ENCODE data around the gene CEP104.
A peak's percentile ranks its signal among the peaks of the same experiment; 100 is the strongest.

The CEP104 gene

DNA sequence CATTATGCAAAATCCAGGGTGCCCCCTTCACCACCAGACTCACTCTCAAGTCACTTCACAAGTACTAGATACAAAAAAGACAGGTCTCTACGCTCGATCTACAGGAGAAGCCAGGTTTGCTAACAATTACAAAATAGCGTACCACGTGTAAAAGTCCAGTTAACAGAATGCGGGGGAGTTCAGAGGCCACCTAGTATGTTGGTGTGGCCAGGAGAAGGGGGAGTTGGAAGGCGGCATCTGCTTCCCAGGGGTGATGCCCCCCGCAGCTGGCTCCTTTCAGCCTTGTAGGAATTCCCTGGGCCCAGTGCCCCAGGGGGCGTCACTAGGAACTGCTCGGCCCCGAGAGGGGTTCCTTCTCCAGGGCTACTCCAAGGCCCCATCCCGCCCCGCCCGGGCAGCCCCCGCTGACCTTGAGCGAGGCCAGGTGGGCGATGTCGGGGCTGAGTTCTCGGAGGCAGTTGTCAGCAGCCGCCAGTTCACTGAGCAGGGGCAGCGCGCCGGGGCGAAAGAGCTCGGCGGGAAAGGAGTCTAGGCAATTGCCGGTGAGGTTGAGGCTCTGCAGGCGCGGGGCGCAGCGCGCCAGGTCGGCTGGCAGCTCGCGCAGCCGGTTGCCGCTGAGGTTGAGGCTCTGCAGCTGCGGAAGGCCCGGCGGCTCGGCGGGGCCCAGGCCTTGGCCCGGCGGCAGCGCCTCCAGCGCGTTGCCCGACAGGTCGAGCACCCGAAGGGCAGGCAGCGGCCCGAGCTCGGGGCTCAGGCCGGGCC, 61.4 kb downstream of the CEP104 start:
- DNase-seq = no peak

DNA sequence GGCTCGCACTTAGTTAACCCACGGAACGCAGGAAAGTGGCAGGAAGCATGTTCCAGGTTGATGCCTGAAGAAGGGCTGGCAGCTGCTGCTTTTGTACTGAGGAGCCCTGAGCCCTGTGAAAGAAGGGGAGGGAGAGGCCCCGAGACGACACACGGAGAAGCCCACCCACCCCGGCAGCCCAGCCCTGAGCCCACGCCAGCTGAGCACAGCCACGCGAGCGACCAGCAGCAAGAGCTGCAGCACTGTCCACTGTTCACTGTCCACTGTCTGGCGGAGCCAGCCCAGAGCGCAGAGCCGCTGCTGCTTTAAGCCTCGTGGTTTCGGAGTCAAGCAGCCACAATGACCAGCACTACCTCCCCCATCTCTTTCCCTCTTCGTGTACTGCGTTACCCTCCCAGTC, 66.1 kb downstream of the CEP104 start:
- DNase-seq = no peak

DNA sequence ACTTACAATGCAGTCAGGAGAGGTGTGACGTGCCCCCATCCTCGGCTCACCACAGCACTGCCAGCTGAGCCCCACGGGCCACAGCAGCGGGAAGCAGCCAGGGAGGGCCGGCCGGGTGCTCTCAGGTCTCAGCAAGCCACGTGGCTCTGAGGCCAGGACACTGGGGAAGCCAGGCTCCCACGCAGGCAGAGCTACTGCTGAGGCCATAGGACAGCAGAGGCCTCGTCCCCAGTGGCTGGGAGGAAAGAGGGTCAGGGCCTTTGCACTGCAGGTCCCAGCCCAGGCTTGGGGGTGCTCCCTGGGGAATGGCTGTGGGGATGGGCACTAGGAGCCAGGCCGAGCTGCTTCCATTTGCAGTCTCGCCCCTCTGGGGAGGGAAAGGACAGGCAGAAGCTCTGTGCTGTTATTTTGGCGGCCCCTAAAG, 66.5 kb downstream of the CEP104 start:
- no peak for DNase-seq

DNA sequence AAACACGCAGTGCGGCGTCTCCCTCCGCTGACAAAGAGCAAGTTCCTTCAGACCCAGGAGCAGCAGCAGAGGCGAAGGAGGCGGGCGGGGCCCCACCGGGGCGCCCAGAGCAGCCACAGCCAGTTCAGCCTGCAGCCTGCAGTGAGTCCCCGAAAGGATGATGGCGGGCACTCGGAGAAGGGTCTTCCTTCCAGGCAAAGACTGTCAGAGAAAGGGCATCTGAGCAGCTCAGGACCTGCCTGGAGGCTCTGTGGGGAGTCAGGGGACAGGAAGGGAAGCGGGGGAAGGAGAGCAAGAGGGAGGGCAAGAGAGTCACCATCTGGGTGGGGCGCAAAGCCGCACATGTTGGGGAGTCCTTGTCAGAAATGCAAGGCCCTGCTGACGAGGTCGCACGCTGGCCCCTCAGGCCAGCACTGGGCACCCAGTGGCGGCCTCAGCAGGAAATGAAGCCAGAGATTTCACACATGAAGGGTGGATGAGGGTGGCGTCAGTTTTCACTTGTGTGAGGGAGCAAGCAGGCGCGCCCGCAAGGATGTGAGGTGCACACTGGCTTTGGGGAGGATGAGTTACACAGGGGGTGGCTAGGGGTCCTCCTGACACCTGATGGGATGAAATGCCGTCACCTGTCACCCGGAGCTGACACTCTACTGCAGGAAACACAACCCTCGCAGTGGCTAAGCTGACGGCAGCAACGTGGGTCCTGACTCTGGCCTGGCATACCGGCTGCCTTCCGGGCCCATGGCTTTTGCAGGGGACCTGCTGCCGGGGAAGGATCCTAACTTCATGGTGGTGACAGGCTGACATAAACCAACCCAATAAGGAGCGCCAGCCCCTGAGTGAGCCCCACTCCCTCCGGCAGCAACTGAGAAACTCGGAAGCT, 67.3 kb downstream of the CEP104 start:
- no peak for DNase-seq

DNA sequence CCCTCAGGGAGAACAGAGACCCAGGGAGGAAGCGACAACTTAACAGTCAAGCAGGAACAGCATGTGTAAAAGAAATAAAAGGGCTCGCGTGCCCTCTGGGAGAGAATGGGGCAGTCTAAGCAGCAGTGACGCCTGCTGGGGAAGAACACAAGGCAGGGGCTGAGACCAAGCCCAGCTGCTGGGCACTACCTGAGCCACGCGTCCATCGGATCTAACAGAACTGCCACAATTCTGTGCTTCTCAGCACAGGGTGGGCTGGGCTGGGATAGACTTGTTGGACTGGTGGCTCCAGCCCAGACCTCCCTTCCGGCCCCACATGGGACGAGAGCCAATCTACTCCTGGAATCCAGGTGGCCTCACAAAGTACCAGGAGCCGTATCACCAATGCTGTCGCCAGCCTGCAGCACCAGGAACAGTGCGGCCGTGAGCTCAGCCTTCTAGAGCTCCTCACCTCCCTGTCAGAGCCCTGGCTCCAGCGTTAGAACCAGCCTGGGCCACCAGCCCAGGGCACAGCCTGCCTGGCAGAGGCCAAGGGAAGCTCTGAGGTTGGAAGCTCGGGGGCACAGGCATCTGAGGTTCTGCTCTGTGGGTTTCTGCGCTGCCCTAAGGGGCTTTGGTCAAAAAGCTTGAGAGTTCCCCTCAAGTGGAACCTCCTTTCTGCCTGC, 68.1 kb downstream of the CEP104 start:
- no peak for DNase-seq

DNA sequence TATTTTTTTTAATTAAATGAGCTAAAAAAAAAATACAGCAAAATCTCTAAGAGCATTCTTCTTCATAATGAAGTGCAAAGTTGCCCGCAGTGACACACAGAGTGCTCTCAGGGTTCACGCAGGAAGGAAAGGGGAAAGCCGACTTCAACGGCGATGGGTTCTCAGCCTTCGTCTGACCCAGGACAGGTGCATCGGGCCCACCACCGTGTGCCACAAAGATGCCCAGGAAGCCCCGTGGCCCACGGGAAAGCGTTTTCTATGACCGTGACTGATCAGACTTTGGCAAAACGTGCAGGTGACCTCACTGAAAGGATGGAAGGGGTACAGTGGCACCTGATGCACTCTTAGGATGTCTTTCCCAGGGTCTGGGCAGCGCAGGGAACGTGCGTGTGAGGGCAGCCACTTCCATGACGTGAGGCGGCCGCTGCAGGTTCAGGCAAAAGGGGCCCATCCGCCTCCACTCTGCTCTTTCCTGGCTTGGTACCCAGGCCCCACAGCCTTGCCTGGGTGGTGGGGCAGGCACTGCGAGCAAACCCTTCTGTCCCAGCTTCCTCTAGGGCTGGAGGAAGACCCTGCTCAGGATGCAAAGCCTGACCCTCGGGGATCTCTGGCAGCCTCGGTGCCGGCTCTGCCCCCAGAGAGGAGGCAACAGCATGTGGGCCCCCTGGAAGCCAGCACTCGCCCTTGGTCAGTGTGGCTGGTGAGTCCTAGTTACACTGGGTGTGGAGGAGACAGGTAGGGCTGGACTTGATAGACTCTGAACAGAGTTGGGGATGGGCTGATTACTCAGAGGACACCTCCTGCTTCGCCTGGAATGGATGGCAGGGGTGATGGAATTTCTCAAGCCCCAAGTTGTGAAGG, 69.0 kb downstream of the CEP104 start:
- DNase-seq = no peak

DNA sequence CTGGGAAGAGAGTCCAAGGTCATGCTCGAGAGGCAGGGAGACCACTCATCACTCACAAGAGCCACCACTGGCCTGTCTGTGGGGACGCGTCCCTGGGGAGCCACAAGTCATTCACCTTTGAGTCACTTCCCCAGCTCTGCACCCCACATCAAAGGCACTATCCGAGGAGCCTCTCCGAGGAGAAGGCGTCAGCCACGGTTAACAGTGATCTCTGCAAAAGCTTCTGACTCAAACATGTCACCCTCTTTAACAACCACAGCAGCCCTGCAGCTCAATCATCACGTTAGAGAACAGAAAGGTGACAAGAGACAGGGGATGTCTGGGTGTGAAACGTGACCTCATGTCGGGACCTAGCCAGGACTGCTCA, 69.7 kb downstream of the CEP104 start:
- DNase-seq = no peak

DNA sequence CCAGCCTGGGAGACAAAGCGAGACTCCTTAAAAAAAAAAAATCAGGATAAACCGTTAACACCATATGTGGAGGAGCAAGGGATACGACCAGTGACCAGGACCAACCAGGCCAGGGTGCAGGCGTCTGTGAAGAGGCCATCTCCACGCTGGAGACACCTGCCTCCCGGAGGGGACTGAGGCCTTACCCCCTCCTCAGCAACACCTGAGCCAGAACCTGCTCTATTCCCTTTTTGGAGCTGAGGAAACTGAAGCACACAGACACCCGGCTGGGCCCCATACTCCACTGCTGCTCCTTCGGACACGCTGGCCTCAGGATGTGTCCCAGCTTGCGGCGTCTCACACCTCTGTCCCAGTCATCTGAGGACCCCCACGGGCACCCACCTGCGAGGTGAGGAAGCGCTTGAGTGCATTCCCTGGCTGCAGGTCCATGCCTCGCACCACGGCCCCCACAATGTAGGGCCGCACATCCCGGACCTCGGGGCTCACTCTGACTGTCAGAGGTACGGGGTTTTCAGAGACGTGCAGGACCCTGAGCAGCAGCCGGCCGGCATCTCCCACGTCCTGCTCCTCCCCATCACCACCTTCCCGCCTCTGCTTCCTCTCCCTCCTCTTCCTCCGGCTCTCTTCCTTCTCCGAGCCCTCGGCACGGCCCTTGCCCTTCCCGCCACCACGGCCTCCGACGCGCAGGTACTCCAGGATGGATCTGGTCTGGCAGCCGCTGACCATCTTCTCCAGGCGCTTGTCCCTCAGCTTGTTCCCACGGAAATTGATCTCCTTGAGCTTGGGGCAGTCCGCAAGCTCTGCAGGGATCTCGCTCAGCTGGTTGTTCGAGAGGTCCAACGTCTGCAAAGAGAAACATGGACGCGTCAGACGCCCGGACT, 70.3 kb downstream of the CEP104 start:
- no peak for DNase-seq

DNA sequence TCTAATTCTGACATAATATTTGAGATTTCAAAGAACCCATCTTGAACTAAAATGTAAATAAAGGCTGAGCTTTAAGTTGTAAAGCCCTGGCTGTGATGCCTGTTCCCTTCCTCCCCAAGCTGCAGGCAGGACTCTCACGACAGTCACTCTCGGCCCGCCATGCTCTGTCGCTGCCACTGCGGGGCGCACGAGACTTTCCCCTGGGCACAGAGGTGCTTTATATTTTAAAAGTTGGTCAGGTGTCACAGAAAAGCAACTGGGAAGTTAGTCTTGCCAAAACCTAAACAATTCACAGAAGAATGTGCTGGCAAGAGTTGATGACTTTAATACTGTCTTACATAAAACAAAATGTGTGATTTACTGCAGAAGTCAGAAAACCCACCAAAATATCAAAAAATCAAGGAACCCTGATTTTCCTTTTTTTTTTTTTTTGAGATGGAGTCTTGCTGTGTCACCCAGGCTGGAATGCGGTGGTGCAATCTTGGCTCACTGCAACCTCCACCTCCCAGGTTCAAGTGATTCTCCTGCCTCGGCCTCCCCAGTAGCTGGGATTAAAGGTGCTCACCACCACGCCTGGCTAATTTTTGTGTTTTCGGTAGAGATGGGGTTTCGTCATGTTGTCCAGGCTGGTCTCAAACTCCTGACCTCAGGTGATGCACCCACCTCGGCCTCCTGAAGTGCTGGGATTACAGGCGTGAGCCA, 71.4 kb downstream of the CEP104 start:
- DNase-seq = no peak

DNA sequence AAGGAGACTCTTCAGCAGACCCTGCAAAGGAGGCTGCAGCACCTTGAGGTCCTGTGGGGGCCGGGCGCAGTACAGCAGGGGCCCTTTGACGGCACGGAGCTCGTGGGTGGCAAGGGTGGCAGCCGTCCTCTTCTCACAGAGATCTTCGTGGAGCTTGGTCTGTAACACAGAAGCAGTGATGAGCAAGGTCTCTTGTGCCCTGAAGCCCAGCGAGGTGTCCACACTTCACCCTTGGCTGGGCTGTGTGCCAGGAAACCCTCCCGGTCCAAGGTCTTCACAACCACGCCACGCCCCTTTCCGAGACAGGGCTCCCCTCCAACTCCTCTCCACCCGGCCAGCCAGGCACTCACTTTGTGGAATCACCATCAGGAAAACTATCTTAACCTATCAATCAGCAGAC, 72.0 kb downstream of the CEP104 start:
- no peak for DNase-seq

DNA sequence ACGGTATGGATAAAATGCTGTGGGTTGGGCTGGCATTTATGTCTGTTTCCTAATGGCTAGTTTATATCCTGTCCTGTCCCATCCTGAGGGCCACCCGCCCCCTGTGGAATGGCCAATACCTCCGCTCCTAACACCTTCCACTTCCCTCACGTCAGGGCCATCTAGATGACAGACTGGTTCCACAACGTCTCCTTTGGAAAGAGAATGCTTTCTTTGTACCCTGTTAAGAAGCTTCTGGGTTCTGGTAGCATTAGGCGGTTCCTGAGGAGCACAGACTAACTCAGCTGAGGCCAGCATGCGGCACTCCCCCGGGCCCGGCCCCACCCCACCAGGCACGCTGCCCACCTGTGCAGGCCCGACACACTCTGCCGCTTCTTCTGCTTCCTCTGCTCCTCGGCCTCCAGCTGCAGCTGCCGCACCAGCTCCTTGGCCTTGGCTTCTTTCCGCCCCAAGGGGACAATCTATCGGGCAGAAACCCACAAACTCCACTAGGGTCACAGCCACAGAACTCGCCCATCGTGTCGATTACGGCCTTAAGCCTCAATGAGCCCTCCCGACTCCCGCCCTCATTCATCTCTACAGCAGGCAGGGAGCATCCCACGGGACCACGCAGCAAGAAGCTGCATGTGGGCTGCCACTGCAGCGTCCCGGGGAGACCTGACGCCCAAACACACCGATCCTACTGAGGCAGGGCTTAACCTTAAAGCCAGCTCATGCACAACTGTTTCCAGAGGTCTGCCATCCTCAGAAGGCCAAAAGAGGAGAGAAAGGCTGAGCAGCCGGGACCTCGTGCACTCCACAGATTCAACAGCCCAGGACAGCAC, 73.1 kb downstream of the CEP104 start:
- no peak for DNase-seq

DNA sequence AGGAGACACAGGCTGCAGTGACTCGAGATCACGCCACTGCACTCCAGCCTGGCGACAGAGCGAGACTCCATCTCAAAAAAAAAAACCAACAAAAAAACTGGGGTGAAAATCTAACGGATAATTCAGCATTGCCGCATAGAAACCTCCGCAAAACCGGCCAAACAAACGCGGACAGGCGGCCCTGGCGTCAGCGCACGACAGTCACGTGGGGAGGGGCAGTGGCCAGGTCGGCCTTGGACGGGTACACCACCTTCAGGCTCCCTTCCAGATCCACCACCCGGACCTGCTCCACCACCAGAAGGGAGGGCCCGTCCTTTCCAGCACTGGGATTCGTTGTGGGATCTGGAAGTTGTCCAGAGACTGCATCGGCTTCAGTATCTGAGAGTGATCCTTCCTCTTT, 76.1 kb downstream of the CEP104 start:
- no peak for DNase-seq

DNA sequence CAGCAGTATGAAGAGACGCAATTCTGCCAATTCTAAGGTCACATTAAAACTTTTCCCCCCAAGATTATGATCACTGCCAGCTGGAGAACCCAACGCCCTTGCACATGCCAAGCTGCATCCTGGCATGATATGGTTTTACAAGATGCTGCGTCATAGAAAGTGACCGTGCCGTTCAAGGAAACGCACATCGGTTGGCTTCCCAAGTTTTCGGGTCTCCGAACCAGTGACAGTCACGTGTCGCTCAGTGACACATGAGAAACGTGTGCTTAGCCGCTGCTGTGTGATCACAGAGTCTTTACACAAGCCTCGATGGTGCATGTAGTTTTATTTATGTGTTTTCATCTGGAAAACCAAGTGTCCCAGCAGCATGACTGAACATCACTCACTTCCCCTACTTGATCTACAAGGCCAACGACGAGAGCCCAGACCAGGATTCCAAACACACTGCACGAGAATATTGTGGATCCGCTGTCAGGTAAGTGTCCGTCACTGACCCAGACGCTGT, 77.0 kb downstream of the CEP104 start:
- DNase-seq = no peak

DNA sequence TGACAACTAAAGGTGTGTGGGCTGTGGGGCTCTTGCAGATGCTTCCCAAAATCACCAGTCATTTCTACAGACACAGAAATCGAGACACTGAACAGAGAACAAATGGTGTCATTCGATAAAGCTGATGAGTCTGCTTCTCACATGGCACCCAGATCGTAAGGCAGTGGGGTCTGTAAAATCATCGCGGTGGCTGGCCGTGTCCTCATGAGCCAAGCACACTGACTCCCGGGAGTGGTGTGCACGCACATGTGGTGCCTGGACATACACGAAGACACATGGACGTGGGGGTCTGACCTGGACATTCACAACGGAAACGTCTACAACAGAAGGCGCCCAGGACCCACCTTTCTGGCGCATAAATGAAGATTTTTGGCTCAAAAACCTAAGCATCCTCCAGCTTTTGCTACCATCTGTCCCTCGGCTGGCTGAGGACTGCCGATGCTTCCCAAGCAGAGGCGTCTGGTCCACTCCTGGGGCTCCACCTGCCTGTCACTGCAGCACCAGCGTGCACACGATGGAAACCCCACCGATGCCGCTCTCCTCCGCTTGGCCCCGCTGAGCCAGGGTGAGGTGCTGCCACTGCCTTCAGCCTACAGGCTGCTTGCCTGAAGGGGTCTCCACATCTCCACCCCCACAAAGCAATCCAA, 77.6 kb downstream of the CEP104 start:
- no peak for DNase-seq

DNA sequence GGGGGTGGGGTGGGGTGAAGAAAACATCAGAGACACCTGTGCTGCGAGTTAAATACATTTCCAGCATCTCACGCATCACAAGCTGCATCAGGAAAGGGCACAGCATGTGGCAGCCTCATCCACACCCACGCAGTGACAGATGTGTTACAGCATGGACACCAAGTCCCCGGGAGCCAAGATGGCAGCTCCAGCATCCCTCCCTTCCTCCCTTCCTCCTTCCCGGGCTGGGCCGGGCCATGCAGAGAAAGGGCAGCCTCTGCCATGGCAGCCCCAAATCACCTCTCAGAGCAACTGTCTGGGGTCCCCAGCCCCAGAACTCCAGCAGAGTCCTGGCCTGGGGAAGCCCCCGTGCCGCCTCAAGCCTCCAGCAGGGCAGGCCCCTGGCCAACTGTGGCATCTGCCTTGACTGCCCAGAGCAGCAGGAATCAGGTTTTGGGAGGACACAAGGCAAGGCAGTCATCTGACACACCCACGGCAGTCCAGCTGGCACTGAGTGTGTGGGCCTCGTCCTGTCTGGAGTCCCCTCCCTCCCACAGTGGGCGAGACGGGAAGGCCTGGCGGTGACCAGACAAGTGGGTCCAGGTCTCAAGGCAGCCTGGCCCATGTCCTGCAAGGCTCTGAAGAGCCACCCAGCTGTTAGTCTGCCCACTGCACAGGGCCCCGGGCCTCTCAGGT, 78.3 kb downstream of the CEP104 start:
- DNase-seq = peak; percentile 34 to 74

DNA sequence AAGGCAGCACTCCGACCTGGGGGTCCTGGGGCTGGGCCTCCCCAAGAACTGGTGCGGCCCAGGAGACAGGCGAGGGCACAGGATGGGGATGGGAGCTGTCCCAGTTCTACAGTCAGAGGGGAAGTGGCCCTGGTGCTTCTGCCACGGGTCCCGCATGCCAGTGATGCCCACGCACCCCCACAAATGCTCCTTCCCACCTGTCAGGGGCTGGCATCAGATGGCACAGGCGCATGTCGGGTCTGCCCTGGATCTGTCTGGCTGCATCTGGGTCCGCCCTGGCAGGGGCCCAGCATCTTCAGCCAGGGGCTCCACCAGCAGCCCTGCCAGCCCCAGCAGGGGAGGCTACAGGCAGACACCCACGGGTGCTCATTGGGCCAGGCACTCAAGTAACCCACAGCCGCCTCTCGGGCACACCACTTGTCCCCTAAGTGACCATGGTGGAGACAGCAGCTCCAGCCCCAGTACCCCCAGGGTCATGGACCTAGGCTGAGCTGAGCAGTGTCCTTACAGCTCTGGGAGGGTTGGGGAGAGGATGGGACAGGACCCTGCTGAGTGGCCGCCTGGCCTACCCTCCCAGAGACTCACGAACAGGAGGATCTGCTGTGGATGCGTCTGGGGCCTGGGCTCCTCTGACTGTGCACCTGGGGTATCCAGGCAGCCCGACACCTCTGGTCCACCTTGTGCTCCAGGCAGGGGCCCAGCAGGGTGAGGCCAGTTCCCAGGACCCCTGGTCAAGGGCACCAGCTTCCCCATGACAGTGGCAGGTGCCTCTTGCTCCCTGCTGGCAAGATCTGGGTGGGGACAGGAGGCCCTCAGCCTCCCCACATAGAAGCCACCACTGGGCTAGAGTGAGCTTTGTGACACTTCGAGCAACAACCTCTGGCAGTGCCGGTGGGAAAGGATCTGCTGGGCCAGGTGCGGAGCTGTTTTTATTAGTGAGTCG, 79.1 kb downstream of the CEP104 start:
- DNase-seq = no peak

DNA sequence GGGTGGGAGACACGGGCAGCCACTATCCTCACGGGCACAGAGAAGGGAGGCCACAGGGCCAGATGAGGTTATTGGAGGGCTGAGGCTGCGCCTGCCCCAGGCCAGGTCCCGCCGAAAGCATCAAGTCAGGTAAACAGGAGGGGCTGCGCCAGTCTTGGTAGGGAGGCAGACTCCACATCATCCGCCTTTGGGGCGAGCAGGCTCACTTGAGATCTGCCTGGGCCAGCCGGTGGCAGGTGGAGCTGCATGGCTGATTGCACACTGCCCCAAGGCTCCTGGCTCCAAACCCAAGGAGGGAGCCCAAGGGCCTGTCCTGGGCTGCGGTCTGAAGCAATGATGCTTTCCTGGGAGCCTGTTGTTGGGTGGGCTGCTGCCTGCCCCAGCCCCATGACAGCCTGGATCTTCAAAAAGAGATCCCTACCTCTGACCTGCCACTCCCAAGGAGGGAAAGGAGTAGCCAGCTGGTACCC, 79.9 kb downstream of the CEP104 start:
- no peak for DNase-seq
